Measurements from ENCODE around the gene ARMS2. TPM values are rescaled to one million over a fixed set of nuclear protein-coding genes. Genes with fewer than 3 reads are reported as not detected.

The ARMS2 gene
- total RNA-seq, 4 donors from 2014 or later: not detected

GRCh38 chr10:122460891-122461293 is 6.4 kb downstream of the ARMS2 start:
- DNase-seq (ENCODE audit: low spot score): no peak
- no peak for TF ChIP-seq CTCF (IDR thresholded peaks at IDR 0.05)
- ATAC-seq (ENCODE audit: low FRiP score): peak; percentile 2

DNA sequence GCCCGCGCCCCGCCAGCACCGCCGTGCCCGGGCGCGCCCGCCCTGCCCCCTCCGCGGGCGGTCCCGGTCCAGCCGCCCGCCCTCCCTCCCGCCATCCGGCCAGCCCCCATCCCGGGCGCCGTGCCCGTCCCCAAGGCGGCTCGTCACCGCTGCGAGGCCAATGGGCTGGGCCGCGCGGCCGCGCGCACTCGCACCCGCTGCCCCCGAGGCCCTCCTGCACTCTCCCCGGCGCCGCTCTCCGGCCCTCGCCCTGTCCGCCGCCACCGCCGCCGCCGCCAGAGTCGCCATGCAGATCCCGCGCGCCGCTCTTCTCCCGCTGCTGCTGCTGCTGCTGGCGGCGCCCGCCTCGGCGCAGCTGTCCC is 6.9 kb downstream of the ARMS2 start, which contains the start of gene HTRA1:
HTRA1 (plus strand) TSS at position 187 of the 362 bp plus-strand sequence; CDS start at position 287, 100 bp downstream.
- no peak for TF ChIP-seq CTCF (IDR thresholded peaks at IDR 0.05)
- no peak for DNase-seq (ENCODE audit: low spot score)
- ATAC-seq (ENCODE audit: low FRiP score): peak; percentile 51

DNA sequence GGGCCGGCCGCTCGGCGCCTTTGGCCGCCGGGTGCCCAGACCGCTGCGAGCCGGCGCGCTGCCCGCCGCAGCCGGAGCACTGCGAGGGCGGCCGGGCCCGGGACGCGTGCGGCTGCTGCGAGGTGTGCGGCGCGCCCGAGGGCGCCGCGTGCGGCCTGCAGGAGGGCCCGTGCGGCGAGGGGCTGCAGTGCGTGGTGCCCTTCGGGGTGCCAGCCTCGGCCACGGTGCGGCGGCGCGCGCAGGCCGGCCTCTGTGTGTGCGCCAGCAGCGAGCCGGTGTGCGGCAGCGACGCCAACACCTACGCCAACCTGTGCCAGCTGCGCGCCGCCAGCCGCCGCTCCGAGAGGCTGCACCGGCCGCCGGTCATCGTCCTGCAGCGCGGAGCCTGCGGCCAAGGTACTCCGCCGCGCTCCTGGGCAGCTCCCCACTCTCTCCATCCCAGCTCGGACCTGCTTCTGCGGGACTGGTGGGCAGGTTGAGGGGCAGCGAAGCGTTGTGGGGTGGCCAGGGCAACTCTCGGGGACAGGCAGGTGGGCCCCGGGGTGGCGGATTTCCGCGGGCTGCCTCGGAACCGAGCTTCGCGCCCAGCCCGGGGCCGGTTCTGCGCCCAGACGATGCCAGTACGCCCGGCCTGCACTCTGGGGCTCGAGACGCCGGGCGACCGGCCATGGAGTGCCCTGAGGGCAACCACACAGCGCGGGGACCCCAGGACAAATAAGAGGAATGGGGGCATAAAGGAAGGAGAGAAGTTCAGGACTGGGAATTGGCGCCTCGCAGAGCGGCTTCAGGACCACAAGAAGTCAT is 7.5 kb downstream of the ARMS2 start:
- no peak for TF ChIP-seq CTCF (IDR thresholded peaks at IDR 0.05)
- peak; percentile 42 for ATAC-seq (ENCODE audit: low FRiP score)
- DNase-seq (ENCODE audit: low spot score): no peak

- no peak for DNase-seq (ENCODE audit: low spot score)
- TF ChIP-seq CTCF (IDR thresholded peaks at IDR 0.05): no peak
- peak; percentile 11 for ATAC-seq (ENCODE audit: low FRiP score)
These were observed 8.3 kb downstream of the ARMS2 start for GRCh38 chr10:122462533-122463465.

- DNase-seq (ENCODE audit: low spot score): no peak
- no peak for ATAC-seq (ENCODE audit: low FRiP score)
- TF ChIP-seq CTCF (IDR thresholded peaks at IDR 0.05): no peak
These were observed 9.2 kb downstream of the ARMS2 start for GRCh38 chr10:122463466-122464249.

DNA sequence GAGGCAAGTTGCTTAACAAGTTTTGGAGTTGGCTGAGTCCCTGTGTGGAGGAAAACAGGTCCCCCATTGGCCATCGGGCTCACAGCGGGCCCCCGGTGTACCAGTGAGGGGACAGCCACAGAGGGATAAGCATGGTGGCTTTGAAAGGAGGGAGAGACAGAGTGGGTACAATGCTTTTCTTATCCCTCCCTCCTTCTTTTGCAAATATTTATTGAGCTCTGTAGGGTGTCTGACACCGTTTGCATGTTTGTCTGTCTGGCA is 9.7 kb downstream of the ARMS2 start:
- DNase-seq (ENCODE audit: low spot score) (no peak), ATAC-seq (ENCODE audit: low FRiP score) (no peak)
- TF ChIP-seq CTCF (IDR thresholded peaks at IDR 0.05): no peak

Data from omental fat pad (tissue), 4 donors.